Endothelial cell of umbilical vein (primary cell): ENCODE data around the gene MAPT. TPM values are rescaled to one million over a fixed set of nuclear protein-coding genes. Genes with fewer than 3 reads are reported as not detected.

Source experiments
- BruUV-seq: library from RNA; stranded (reverse); fragments of 400-500 nt; replicated peaks from 2 replicates; lab custom pipeline; 2021; lab: Mats Ljungman, UMichigan
- CTCF ChIA-PET: fragments of 300-600, 350-600 bp; sonication (Branson Sonifier 250); formaldehyde crosslinking; loops from one replicate; lab custom pipeline; 2021; ENCODE audit warnings: antibody characterized with exemption, inconsistent platforms; lab: Charles Lee
- POLR2A ChIA-PET: fragments of 300-600, 350-600 bp; sonication (Branson Sonifier 250); formaldehyde crosslinking; loops from one replicate; lab custom pipeline; 2021; ENCODE audit warnings: antibody characterized with exemption, inconsistent platforms; lab: Charles Lee
- DNase-seq: peaks from one replicate; pipeline ENCODE4 v3.0.0-alpha.2; 2011; ENCODE audit warnings: low read depth, low spot score
- FAIRE-seq: peaks from 2 replicates; lab custom pipeline; 2011; peaks lifted over from hg19 to GRCh38; lab: Jason Lieb, UNC
- H2AFZ ChIP-seq: 2 replicates; pipeline ENCODE4 v1.6.0; 2012; ENCODE audit warnings: low read depth, low read length, control low read depth, inconsistent platforms
- H3K27ac ChIP-seq: 2 replicates; pipeline ENCODE4 v1.5.1; 2011; ENCODE audit warnings: low read depth, mild to moderate bottlenecking, control low read depth, low read length, moderate library complexity; ENCODE audit not compliant: insufficient read depth
- H3K27me3 ChIP-seq, 2 experiments: 2 replicates each; pipeline versions ENCODE4 v1.6.0 to v1.6.1; 2011; ENCODE audit warnings: low read length in 2 of 2, mixed read lengths in 1 of 2; ENCODE audit not compliant: control insufficient read depth in 2 of 2, insufficient read depth in 2 of 2
- H3K36me3 ChIP-seq, 2 experiments: 2 replicates in 1 of 2; 3 replicates in 1 of 2; pipeline ENCODE4 v1.5.1; 2011; ENCODE audit warnings: low read length in 2 of 2, mild to moderate bottlenecking in 1 of 2, moderate library complexity in 1 of 2; ENCODE audit not compliant: control insufficient read depth in 2 of 2, insufficient read depth in 2 of 2; ENCODE audit errors: extremely low read depth in 1 of 2
- H3K4me1 ChIP-seq: 3 replicates; pipeline ENCODE4 v1.5.1; 2011; ENCODE audit warnings: mild to moderate bottlenecking, low read length; ENCODE audit not compliant: control insufficient read depth, insufficient read depth; ENCODE audit errors: extremely low read depth
- H3K4me2 ChIP-seq: 2 replicates; pipeline ENCODE4 v1.6.1; 2011; ENCODE audit warnings: low read length, control low read depth, mixed read lengths; ENCODE audit not compliant: insufficient read depth
- H3K4me3 ChIP-seq, 3 experiments: fragments of 200-600 bp in 1 of 3; sonication (generic), shearing (Covaris generic) in 1 of 3; replicated peaks in 1 of 3; 2 replicates each; pipeline ENCODE4 v1.5.1; 2011 to 2016; ENCODE audit warnings: control low read depth in 3 of 3, low read length in 3 of 3, mild to moderate bottlenecking in 2 of 3, inconsistent platforms in 1 of 3, low read depth in 1 of 3, moderate library complexity in 1 of 3; ENCODE audit not compliant: insufficient read depth in 1 of 3
- H3K79me2 ChIP-seq: 2 replicates; pipeline ENCODE4 v1.6.0; 2012; ENCODE audit warnings: low read length, inconsistent platforms; ENCODE audit not compliant: control insufficient read depth, insufficient read depth
- H3K9ac ChIP-seq: replicated peaks from 2 replicates; pipeline ENCODE3; 2011; ENCODE audit warnings: low read length, control low read depth; ENCODE audit not compliant: insufficient read depth; ENCODE audit errors: extremely low read depth
- H3K9me1 ChIP-seq: replicated peaks from 3 replicates; pipeline ENCODE4 v1.6.0; 2011; ENCODE audit warnings: mild to moderate bottlenecking, low read length; ENCODE audit not compliant: control insufficient read depth, insufficient read depth; ENCODE audit errors: extremely low read depth
- H3K9me3 ChIP-seq: replicated peaks from 2 replicates; pipeline ENCODE4 v1.5.1; 2012; ENCODE audit warnings: low read length, inconsistent platforms; ENCODE audit not compliant: control insufficient read depth, insufficient read depth
- H4K20me1 ChIP-seq: replicated peaks from 2 replicates; pipeline ENCODE3; 2011; ENCODE audit warnings: mild to moderate bottlenecking, low read length; ENCODE audit not compliant: control insufficient read depth, insufficient read depth; ENCODE audit errors: extremely low read depth
- CTCF ChIP-seq, 2 donors: IDR thresholded peaks; 1 replicate in 1 of 2; 2 replicates in 1 of 2; pipeline ENCODE4 v1.5.1; 2011; ENCODE audit warnings: low read length in 2 of 2, mild to moderate bottlenecking in 2 of 2, moderate library complexity in 2 of 2, control low read depth in 1 of 2, inconsistent platforms in 1 of 2, low read depth in 1 of 2; ENCODE audit not compliant: insufficient read depth in 1 of 2; ENCODE audit errors: extremely low read depth in 1 of 2
- EZH2 ChIP-seq: IDR thresholded peaks from 2 replicates; pipeline ENCODE4 v1.6.1; 2012; ENCODE audit warnings: borderline replicate concordance, low read depth, mild to moderate bottlenecking, moderate library complexity, low read length, inconsistent platforms; ENCODE audit not compliant: severe bottlenecking
- FOS ChIP-seq: IDR thresholded peaks from 2 replicates; pipeline ENCODE4 v1.6.1; 2011; ENCODE audit warnings: mild to moderate bottlenecking, low read length, moderate library complexity, borderline replicate concordance; ENCODE audit not compliant: insufficient read depth
- JUN ChIP-seq: IDR thresholded peaks from 2 replicates; pipeline ENCODE4 v1.6.1; 2011; ENCODE audit warnings: borderline replicate concordance, low read depth; ENCODE audit not compliant: insufficient read length, insufficient read depth
- MYC ChIP-seq: IDR thresholded peaks from one replicate; pipeline ENCODE4 v1.6.1; 2011; ENCODE audit warnings: mild to moderate bottlenecking, low read depth, low read length
- POLR2A ChIP-seq: IDR thresholded peaks from 2 replicates; pipeline ENCODE4 v1.6.1; 2012; ENCODE audit warnings: low read depth, mild to moderate bottlenecking, control low read depth, low read length
- POLR2AphosphoS5 ChIP-seq: IDR thresholded peaks from 2 replicates; pipeline ENCODE4 v1.6.1; 2012; ENCODE audit warnings: low read depth, mild to moderate bottlenecking, control low read depth, low read length, moderate library complexity; ENCODE audit not compliant: insufficient read depth
- dilution Hi-C: fragments of 300-500 bp; cut with MboI; formaldehyde crosslinking; loops from one replicate; pipeline ENCODE4 v1.15.0; 2019; ENCODE audit warnings: low sequenced_read_pairs; ENCODE audit not compliant: extremely low pct_ligation_motif_present
- intact Hi-C: fragments of 100-400 bp; cut with micrococcal nuclease; formaldehyde crosslinking; loops from one replicate; pipeline ENCODE4 v1.10.0; 2022
- polyA plus RNA-seq, 4 experiments: library from polyadenylated mRNA; depleted of rRNA in 3 of 4; stranded (reverse) in 3 of 4; unstranded in 1 of 4; fragments of >200 nt; gene quantifications; 2 replicates each; pipeline versions ENCODE4 v1.2.1 to v1.2.3, GENCODE V29; 2011 to 2012; ENCODE audit warnings: missing spikeins in 1 of 4
- total RNA-seq: library from RNA; stranded (reverse); gene quantifications from 2 replicates; pipeline ENCODE4 v1.2.3, GENCODE V29; 2021

MAPT gene
- total and polyA plus RNA-seq, 2 donors (not counting 3 experiments of a cell fraction or from before 2014, with no cell fraction given) = 0.04 to 0.51 TPM

GRCh38 chr17:45852535-45853297 is 41.6 kb upstream of the MAPT start:
- CTCF ChIA-PET = interaction anchor here (0.6 to 2.8 kb wide), 21 partner anchors 9 to 717 kb away, joined by 3 to 48 read pairs (median 5); partner anchors contain the start of gene ACBD4
- FAIRE-seq (peak; percentile 88), DNase-seq (peak; percentile 44)
- Histone ChIP-seq H3K27me3 (peaks cover 0 to 4% of the 10 kb centered on the region in 2 experiments), H3K4me2 (no peak overlapping the region), H3K79me2 (no peaks in the 10 kb centered on the region), H3K9me1 (no peaks in the 10 kb centered on the region), H4K20me1 (no peaks in the 10 kb centered on the region), H3K9ac (no peak overlapping the region), H2AFZ (no peak overlapping the region), H3K27ac (no peak overlapping the region), H3K9me3 (no peaks in the 10 kb centered on the region), H3K4me1 (no peaks in the 10 kb centered on the region), H3K4me3 (no peak overlapping the region), H3K36me3 (no peaks in the 10 kb centered on the region)
- no TSS peak for BruUV-seq
- dilution Hi-C loops = no loop called here
- POLR2A ChIA-PET = no interaction called here
- no peak for TF ChIP-seq POLR2AphosphoS5
- no peak for TF ChIP-seq MYC
- TF ChIP-seq EZH2 = no peak
- TF ChIP-seq FOS = no peak
- TF ChIP-seq CTCF (IDR thresholded peaks at IDR 0.05; ENCODE audit: extremely low read depth in 1 of 2, insufficient read depth in 1 of 2, low read depth in 1 of 2, low read length in 2 of 2) = peak; percentile 76 to 91
- no peak for TF ChIP-seq JUN
- no peak for TF ChIP-seq POLR2A
- intact Hi-C loops = loop anchor here (1.0 kb wide), 1 partner anchor 212 kb away; no protein-coding TSS in a partner anchor
